Measurements from ENCODE around the gene SKOR2. TPM values are rescaled to one million over a fixed set of nuclear protein-coding genes. Genes with fewer than 3 reads are reported as not detected.

SKOR2 gene
- total and polyA plus RNA-seq, 2 experiments from 2014 or later = not detected

DNA sequence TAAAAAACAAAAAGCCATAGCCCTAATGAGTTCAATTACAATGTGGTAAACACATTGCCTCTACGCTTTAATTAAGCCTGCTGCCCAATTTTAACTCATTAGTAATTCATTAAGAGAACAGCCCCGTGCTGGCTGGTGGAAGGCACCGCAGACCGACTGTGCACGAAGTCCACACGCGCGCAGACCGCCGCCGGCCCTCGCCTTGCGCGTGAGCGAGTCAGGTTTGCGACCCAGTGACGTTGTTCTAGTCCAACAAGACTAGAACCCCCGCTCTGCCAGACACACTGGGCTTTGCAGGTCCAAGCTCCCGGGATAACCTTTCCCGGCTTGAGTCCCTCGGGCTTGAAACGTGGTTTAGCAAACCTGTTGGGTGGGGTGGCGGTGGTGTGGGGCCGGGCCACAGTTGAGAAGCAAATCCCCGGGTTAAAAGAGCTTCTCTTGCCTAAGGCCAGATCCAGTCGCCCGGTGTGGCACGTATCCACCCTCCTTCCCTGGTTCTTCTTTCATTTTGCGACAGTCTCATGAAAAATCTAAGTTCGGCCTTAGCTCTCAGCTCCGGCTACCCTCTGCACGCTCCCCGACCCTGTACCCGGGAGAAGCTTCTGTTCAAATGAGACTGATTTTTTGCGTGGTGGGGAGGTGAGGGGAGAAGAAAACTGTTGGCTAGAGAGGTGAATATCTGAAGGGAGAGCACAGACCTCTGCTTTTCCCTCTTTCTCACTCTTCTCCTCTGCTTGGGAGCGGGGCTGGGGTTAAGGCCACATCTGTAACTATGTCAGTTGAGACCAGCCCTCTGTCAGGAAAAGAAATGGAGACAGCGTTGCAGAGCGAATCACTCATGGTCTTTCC lies 11.1 kb upstream of the SKOR2 start:
- no peak overlapping the region for H3K27ac ChIP-seq
- peaks cover 100% of the 10 kb centered on the region for H3K27me3 ChIP-seq
- no peaks in the 10 kb centered on the region for H3K36me3 ChIP-seq
- TF ChIP-seq, protein P1, sequence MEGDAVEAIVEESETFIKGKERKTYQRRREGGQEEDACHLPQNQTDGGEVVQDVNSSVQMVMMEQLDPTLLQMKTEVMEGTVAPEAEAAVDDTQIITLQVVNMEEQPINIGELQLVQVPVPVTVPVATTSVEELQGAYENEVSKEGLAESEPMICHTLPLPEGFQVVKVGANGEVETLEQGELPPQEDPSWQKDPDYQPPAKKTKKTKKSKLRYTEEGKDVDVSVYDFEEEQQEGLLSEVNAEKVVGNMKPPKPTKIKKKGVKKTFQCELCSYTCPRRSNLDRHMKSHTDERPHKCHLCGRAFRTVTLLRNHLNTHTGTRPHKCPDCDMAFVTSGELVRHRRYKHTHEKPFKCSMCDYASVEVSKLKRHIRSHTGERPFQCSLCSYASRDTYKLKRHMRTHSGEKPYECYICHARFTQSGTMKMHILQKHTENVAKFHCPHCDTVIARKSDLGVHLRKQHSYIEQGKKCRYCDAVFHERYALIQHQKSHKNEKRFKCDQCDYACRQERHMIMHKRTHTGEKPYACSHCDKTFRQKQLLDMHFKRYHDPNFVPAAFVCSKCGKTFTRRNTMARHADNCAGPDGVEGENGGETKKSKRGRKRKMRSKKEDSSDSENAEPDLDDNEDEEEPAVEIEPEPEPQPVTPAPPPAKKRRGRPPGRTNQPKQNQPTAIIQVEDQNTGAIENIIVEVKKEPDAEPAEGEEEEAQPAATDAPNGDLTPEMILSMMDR (IDR thresholded peaks at IDR 0.05; ENCODE audit: low read depth, low read length) = no peak
- no peak overlapping the region for H3K4me3 ChIP-seq
- H3K4me1 ChIP-seq (ENCODE audit: low read depth) = peaks cover 6% of the 10 kb centered on the region
- H3K9me3 ChIP-seq (ENCODE audit: low read depth) = no peaks in the 10 kb centered on the region
- DNase-seq (ENCODE audit: low read depth in 1 of 2, low spot score in 1 of 2) = no peak

DNA sequence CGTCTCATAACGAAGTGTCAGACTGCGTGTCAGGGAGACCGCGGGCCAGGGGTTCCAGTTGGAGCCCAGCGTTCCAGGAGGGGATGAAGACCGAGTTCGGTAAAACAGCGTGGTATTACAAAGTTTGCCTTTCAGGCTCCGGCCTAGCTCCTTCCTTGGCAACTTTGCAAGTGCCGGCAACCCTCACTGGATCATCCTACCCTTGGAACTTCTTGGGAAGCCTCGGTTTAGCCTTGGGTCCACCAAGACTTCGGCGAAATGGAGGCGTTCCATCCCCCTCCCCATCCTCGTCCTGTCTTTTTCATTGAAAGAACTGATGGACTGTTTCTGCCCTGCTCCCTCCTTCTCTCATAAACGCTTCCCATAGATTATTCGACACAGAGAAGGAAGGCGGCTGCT lies 10.4 kb upstream of the SKOR2 start:
- Histone ChIP-seq H3K4me3 (no peak overlapping the region), H3K4me1 (ENCODE audit: low read depth) (peaks cover 6% of the 10 kb centered on the region)

DNA sequence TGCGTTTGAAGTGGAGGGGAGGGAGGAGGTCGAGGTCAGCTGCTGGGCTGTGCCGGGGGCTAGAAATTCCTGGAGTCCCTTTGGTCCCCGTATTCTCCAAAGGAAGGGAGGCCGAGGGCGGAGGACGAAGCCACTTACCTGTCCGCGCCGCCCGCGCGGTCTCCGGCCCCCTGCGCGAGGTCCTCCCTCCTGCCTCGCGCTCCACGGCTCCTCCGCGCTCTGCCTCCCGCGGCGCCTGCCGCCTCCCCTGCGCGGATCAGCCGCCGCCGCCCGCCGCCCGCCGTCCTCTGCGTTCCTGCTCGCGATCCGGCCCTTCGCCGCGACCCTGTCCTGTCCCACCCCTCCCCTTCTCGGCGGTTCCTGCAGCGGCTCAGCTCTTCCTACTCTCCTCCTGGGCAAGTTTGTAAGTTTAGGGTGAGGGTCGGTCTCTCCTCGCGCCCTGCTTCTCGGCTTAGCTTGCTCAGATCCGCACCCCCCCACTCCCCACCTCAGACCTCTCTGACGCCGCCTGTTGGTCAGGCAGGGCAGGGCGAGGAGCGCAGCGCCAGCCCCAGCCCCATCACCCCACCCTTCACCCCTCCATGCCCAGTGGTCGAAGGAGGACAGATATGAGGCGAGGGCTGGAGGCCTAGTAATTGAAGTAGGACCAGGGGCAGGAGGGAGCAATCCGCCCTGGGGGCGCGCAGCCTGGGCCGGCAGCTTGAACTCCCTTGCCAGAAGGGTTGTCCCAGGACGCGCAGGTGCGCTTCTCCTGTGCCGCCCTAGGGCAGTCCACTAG lies 9.7 kb upstream of the SKOR2 start:
- Histone ChIP-seq H3K27ac (no peak overlapping the region), H3K4me3 (no peak overlapping the region), H3K9me3 (ENCODE audit: low read depth) (no peaks in the 10 kb centered on the region), H3K27me3 (peaks cover 100% of the 10 kb centered on the region), H3K36me3 (no peaks in the 10 kb centered on the region), H3K4me1 (ENCODE audit: low read depth) (peaks cover 6% of the 10 kb centered on the region)
- TF ChIP-seq, protein P1 (IDR thresholded peaks at IDR 0.05; ENCODE audit: low read depth, low read length) = no peak
- DNase-seq (ENCODE audit: low read depth in 1 of 2, low spot score in 1 of 2) = no peak

More for the DNA sequence above, 10.4 kb upstream of the SKOR2 start:
- no peak overlapping the region for H3K27ac ChIP-seq
- DNase-seq (ENCODE audit: low read depth in 1 of 2, low spot score in 1 of 2) = no peak
- H3K9me3 ChIP-seq (ENCODE audit: low read depth) = no peaks in the 10 kb centered on the region
- TF ChIP-seq, protein P1 (IDR thresholded peaks at IDR 0.05; ENCODE audit: low read depth, low read length) = no peak
- H3K36me3 ChIP-seq = no peaks in the 10 kb centered on the region
- peaks cover 100% of the 10 kb centered on the region for H3K27me3 ChIP-seq

DNA sequence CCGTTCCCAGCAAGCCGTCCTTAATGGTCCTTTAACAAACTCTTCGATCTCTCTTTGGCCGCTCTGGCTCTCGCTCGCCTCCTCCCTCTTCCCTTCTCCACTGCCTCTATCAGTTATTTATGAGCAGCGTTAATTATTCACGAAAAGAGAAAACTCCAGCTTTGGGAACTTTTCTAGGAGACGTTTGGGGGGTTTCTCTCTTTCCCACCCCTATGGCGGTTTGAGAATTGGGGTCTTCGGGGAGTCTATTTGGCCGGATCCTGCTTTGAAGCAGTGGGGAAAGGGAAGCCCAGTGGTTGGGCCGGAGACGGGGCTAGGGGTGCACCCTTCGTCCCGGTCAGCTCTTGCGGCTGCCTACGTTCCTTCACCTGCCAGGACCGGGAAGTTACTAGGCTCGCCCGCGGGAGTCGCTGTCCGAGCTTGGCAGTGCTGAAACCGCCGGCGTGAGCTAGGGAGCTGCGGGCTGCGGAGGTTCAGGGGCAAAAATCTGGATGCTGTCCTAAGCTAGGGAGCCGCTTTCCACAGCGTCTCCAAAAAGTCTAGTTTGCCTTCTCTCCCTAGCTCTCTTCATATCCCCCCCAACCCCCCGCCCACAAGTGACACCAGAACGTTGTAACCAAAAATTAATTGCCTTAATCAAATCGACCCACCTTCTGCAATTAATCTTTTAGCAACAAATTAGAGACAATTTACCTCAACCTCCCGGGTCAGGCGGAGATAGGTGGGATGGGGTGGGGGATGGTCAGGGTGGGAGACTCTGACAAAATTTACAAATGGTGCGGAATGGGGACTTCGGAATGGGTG lies 8.9 kb upstream of the SKOR2 start:
- Histone ChIP-seq H3K27me3 (peaks cover 100% of the 10 kb centered on the region), H3K36me3 (no peaks in the 10 kb centered on the region), H3K27ac (no peak overlapping the region), H3K4me1 (ENCODE audit: low read depth) (peaks cover 6% of the 10 kb centered on the region), H3K9me3 (ENCODE audit: low read depth) (no peaks in the 10 kb centered on the region), H3K4me3 (no peak overlapping the region)
- TF ChIP-seq, protein P1 (IDR thresholded peaks at IDR 0.05; ENCODE audit: low read depth, low read length) = no peak
- DNase-seq (ENCODE audit: low read depth in 1 of 2, low spot score in 1 of 2) = peak; percentile 61 to 89

DNA sequence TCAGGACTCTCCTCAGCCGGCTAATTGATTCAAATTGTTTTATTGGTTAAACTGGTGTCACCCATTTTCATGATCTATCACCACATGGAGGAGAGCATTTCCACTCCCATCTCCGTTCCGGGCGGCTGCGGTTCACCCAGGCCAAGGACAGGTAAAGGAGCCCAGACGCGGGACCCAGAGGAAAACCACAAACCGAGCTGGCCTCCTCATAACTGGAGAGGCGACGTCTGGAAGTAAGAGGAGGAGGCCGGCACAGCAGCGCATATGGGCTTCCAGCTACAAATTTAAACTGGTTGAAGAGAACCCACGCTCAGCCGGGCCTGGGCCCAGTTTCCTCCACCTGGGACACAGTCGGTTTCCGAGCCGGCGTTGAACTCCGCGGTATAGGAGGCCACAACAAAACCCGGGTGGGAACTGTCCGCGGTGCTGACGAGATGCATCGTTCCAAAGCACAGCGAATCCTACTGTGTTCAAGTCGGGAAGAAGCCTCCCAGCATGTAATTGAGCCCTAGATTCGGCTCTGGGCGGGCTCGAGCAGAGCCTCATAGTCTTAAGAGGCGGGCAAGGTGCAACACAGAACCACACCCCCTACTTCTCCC lies 3.0 kb upstream of the SKOR2 start:
- Histone ChIP-seq H3K27ac (no peak overlapping the region), H3K27me3 (peaks cover 100% of the 10 kb centered on the region), H3K36me3 (no peaks in the 10 kb centered on the region), H3K9me3 (ENCODE audit: low read depth) (no peaks in the 10 kb centered on the region), H3K4me1 (ENCODE audit: low read depth) (no peaks in the 10 kb centered on the region), H3K4me3 (no peak overlapping the region)
- TF ChIP-seq, protein P1 (IDR thresholded peaks at IDR 0.05; ENCODE audit: low read depth, low read length) = no peak
- DNase-seq (ENCODE audit: low read depth in 1 of 2, low spot score in 1 of 2) = peak; percentile 64 to 90

Data from cardiac muscle cell (in vitro differentiated cells and primary cell).